ENCODE results near the gene RABGAP1L.

RABGAP1L gene

GRCh38 chr1:174870319-174870718 is 711.0 kb downstream of the RABGAP1L start:
- POLR2A ChIA-PET: no interaction called here
- DNase-seq (ENCODE audit: low read depth, low spot score): no peak
- CTCF ChIA-PET: no interaction called here
- no peak overlapping the region for H3K4me3 ChIP-seq (ENCODE audit: low read depth, low read length)
- no peak for TF ChIP-seq CTCF (IDR thresholded peaks at IDR 0.05; ENCODE audit: insufficient read depth, low read length, missing control alignments)

GRCh38 chr1:174871886-174872285 is 712.6 kb downstream of the RABGAP1L start:
- ChIA-PET POLR2A (no interaction called here), CTCF (no interaction called here)
- DNase-seq (ENCODE audit: low read depth, low spot score): no peak
- no peak overlapping the region for H3K4me3 ChIP-seq (ENCODE audit: low read depth, low read length)
- no peak for TF ChIP-seq CTCF (IDR thresholded peaks at IDR 0.05; ENCODE audit: insufficient read depth, low read length, missing control alignments)

GRCh38 chr1:174872615-174873058 is 713.3 kb downstream of the RABGAP1L start:
- DNase-seq (ENCODE audit: low read depth, low spot score): no peak
- TF ChIP-seq CTCF (IDR thresholded peaks at IDR 0.05; ENCODE audit: insufficient read depth, low read length, missing control alignments): no peak
- ChIA-PET POLR2A (no interaction called here), CTCF (no interaction called here)
- no peak overlapping the region for H3K4me3 ChIP-seq (ENCODE audit: low read depth, low read length)

- no peak for DNase-seq (ENCODE audit: low read depth, low spot score)
- no peak overlapping the region for H3K4me3 ChIP-seq (ENCODE audit: low read depth, low read length)
- CTCF ChIA-PET: no interaction called here
- TF ChIP-seq CTCF (IDR thresholded peaks at IDR 0.05; ENCODE audit: insufficient read depth, low read length, missing control alignments): no peak
- POLR2A ChIA-PET: no interaction called here
Measured at GRCh38 chr1:174874331-174875053, 715.2 kb downstream of the RABGAP1L start.

GRCh38 chr1:174875306-174875705 is 716.0 kb downstream of the RABGAP1L start:
- CTCF ChIA-PET: no interaction called here
- no peak overlapping the region for H3K4me3 ChIP-seq (ENCODE audit: low read depth, low read length)
- POLR2A ChIA-PET: no interaction called here

GRCh38 chr1:174877208-174877673 is 717.9 kb downstream of the RABGAP1L start:
- ChIA-PET CTCF (no interaction called here), POLR2A (no interaction called here)
- TF ChIP-seq CTCF (IDR thresholded peaks at IDR 0.05; ENCODE audit: insufficient read depth, low read length, missing control alignments): no peak
- no peak for DNase-seq (ENCODE audit: low read depth, low spot score)
- H3K4me3 ChIP-seq (ENCODE audit: low read depth, low read length): no peak overlapping the region

More at GRCh38 chr1:174875306-174875705, 716.0 kb downstream of the RABGAP1L start:
- no peak for TF ChIP-seq CTCF (IDR thresholded peaks at IDR 0.05; ENCODE audit: insufficient read depth, low read length, missing control alignments)
- no peak for DNase-seq (ENCODE audit: low read depth, low spot score)
